Left kidney (tissue), 2 donors: Measurements from ENCODE around the gene AZGP1. TPM values are rescaled to one million over a fixed set of nuclear protein-coding genes. Genes with fewer than 3 reads are reported as not detected.
A peak's percentile ranks its signal among the peaks of the same experiment; 100 is the strongest.
"Not testable (repeated sequence)": the region's sequence is repeated elsewhere in the genome, so short reads cannot be mapped to it uniquely, and the experiment has no call there.

Experiments used
- DNase-seq: peaks from one replicate; pipeline ENCODE4 v3.0.0-alpha.2; 2013
- polyA plus RNA-seq: library from polyadenylated mRNA; unstranded; fragments of 120-200 nt; gene quantifications from one replicate; pipeline ENCODE4 v1.2.1, GENCODE V29; 2013; ENCODE audit not compliant: insufficient read length

The AZGP1 gene
- polyA plus RNA-seq, 1 donor: 51.8 TPM

DNA sequence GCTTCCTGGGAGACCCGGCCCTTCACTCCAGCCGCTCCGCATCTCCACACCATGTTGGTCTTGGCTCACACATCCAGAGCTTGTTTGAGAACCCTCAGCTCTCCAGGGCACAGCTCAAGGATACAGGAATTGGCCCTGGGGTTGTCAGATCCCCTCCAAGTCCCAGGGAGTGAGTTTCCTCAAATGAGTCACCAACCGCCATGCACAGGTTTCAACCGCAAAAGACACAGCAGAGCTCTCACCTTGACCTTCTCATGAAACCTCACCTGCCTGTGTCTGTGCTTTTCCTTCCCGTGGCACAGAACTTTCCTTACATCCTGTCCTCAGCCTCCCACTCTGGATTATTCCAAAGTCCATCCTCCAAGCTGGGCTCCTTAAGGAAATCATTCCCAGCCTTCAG is 20.6 kb downstream of the AZGP1 start:
- no peak for DNase-seq

DNA sequence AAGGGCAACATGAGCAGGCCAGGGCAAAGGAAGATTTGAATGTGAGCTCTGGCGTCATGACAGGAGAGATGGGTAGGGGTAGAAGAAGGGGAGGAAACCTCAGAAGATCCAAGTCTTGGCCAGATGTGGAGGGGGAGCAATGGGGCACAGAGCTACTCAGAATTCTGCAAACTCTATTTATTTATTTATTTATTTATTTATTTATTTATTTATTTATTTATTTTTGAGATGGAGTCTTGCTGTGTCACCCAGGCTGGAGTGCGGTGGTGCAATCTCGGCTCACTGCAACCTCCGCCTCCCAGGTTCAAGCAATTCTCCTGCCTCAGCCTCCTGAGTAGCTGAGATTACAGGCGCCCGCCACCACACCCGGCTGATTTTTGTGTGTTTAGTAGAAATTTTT is 21.2 kb downstream of the AZGP1 start:
- not testable (repeated sequence) for DNase-seq

DNA sequence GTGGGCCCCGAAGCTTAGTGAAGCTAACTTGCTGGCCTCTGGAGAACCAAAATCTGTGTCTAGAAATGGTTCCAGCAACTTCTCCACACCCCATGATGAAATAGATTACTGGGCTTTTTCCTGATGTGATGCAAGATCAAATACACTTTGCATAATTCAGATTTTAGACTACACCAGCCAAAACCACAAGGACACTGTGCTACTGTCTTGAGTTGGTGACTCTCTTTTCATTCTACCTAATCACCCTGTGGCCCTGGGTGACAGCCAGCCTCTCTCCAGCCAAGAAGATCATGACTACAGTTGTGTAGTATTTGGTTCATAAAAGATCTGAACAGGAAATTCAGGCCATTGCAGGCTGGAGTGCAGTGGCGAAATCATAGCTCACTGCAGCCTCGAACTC is 22.2 kb downstream of the AZGP1 start:
- no peak for DNase-seq

DNA sequence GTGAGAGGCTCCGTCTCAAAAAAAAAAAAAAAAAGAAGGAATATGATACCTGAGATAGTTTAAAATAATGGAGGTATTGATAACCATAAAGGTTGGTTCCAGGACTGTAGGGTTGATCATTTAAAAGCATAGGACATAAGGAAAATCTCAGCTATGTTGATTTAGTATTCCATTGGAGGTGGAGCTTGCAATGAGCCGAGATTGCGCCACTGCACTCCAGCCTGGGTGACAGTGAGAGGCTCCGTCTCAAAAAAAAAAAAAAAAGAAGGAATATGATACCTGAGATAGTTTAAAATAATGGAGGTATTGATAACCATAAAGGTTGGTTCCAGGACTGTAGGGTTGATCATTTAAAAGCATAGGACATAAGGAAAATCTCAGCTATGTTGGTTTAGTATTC is 23.2 kb downstream of the AZGP1 start:
- not testable (repeated sequence) for DNase-seq

DNA sequence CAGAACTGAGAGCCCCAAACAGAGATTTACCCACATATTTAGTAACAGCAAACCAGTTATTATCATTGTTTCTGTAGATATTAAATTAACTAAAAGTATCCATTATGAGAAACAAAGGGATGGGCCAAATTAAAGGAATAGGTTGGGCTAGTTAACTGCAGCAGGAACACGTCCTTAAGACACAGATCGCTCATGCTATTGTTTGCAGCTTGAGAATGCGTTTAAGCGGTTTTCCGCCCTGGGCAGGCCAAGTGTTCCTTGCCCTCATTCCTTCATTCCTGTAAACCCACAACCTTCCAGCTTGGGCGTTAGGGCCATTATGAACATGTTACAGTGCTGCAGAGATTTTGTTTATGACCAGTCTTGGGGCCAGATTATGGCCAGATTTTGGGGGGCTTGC is 25.0 kb downstream of the AZGP1 start:
- DNase-seq: not testable (repeated sequence)

DNA sequence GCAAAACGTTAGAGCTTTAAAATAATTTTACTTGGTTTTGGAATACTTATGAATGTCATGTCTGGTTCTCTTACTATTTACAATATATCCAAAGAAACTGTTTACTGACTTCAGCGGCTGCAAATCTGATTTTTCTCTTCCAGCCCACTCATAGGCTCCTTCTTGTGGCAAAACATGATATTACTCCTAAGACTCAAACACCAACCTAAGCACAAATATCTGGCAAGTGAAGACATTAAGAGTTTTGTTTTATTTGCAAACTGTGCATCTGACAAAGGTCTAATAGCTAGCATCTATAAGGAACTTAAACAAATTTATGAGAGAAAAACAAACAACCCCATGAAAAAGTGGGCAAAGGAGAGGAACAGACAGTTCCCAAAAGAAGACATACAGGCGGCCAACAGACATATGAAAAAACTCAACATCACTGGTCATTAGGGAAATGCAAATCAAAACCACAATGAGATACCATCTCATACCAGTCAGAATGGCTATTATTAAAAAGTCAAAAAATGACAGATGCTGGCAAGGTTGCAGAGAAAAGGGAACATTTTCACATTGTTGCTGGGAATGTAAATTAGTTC is 26.1 kb downstream of the AZGP1 start:
- DNase-seq: no peak

DNA sequence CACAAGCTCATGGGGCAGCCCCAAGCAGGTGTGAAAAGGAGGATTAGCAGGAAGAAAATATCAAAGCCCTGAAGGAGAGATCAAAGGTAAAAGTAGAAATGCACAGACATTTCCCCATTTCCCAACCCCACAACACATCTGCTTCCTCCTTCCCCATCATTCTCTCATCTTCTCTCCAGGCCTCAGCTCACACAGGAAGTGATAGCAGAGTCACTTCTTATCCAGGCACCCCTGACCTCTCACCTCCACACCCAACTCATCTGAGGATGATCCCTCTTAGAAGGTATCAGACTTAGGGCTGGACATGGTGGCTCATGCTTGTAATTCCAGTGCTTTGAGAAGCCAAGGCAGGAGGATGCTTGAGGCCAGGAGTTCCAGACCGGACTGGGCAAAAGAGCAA is 28.2 kb downstream of the AZGP1 start:
- DNase-seq: no peak

DNA sequence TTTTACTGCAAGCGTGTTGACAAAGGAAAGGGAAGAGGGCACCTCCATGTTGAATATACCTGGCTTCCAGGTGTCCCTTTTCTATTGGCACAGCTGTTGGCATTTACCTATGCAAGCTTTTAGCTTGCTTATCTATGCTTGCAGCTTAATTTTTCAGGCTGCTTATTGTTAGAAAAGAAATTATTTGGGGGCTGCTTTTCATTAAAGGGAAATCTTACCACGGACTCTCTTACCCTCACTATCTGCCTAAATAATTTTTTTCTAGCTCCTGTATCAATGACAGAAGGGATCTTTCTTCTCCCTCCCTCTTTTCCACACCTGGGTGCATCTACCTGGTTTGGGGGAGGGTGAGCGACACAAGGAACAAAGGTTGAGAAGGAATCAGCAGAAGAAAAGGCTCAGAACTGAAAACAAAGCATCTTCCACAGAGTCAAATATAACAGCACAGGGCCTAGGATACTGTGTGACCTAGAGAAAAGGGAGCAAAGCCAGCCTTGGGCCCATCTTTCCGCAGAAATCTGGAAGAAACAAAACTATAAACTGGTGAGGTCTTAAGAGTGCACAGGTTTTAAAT is 31.2 kb downstream of the AZGP1 start:
- no peak for DNase-seq

DNA sequence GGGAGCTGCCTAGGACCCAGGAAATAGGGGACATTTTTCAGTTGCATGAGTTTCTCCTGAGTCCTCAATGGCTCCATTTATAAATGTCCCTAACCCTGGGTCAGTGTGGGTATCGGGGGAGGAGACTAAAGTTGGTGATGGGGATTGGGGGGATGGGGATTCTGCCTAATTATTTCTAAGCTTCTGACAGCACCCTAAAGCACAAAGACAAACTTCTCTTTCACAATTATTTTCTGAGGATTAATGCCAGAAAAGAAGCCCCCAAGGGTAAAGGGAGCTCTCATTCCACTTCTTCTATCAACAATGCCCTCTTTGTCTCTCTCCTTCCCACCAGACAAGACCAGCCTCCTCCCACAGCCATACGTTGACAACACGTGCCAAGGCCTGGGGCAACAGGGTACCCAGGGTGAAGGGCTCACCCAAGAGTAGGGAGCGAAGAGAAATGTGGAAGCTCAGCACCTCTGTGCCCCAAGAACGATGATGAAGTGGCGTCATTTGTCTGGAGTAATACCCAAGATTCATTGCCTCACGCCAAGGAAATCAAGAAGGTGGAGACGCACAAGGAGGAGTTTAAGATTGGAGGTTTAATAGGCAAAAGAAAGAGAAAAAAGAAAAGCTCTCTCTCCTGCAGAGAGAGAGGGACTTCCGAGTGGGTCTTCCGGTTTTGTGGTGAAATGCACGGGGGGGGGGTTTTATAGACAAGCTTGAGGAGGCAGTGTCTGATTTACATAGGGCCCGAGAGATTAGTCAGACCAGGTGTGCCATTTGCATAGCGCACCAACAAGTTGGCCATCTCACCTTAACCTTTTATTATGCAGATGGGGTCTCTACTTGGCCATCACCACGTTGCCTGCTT is 32.0 kb downstream of the AZGP1 start:
- DNase-seq: no peak

DNA sequence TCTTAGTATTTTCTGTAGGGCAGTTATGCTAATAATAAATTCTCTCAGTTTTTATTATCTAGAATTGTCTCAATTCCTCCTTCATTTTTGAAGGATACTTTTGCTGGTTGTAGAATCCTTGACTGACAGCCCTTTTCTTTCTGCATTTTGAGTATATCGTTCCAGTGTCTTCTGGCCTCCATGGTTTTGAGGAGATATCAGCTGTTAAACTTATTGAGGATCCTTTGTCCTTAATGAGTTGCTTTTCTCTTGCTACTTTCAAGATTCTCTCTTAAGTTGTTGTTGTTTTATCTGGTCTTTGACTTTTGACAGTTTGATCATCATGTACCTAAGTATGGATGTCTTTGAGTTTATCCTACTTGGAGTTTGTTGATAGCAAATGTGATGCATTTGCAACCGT is 37.5 kb downstream of the AZGP1 start:
- no peak for DNase-seq

DNA sequence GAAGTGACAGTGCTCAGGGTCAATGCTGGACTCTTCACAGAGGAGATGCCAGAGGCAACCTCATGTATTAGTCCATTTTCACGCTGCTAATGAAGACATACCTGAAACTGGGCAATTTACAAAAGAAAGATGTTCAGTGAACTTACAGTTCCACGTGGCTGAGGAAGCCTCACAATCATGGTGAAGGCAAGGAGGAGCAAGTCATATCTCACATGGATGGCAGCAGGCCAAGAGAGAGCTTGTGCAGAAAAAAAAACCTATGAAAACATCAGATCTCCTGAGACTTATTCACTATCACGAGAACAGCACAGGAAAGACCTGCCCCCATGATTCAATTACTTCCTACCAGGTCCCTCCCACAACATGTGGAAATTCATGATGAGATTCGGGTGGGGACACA is 40.8 kb downstream of the AZGP1 start:
- not testable (repeated sequence) for DNase-seq

DNA sequence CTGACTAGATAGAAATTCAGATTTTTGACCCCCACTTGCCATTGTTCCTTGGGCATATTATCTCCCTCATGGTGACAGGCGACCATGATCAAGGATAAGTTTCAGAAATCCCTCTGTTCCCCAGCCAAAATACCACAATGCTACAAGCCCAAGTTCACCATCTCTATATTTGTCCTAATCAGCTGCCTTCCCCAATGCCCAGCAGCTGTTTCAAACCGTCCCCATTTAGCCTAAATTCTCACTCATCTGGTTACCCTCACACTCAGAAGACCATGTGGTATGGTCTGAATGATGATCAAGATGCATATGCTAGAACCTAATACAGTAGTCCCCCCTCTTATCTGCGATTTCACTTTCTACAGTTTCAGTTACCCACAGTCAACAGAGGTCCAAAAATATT is 45.5 kb downstream of the AZGP1 start:
- DNase-seq: no peak

DNA sequence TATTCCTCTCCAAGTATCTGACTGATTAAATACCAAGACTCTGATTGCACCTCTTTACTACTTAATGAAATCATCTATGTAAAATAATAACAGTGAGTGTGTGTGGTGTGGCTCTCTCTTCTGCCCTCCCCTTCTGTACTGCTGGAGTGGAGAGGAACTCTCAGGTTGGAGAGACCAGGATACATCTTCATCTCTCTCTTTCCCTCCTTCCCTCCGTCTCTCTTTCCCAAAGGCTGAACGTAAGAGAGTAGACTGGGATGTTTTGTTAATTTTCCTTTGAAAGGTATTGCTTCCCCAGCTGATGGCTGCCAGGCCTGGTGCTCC is 46.1 kb downstream of the AZGP1 start:
- DNase-seq: no peak

DNA sequence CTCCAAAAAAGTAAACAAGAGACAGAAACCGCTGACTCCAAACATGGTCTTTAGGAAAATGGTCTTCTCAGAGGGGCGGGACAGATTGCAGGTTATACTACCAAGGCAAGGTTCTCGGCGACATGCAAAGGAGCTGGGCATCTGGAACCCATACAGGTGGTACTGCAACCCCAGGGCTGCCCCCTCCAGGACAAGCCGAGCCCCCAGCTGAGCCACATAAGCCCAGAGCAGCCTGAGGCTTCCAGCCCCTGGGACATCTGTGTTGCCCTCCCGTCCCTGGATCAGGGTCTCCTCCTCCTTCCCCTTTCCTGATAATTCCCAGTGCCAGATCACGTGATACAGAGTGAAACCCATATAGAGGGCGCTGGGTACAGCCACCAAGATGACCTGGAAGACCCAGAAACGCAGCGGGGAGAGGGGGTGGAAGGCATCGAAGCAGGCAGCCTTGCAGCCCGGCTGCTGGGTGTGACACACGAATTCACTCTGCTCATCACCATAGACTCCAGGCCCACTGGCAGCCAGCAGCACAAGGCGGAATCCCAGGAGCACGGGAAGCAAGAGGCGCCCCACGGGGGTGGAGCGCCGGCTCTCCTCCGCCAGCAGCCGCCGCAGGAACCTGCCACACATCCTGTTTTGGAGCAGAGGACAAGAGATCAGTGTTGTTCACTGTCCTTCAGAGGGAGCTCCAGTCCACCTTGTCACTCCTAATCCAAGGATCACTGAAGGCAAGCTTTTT is 46.7 kb downstream of the AZGP1 start, which contains the start of gene GJC3:
Gene GJC3, minus strand, starts transcription at position 627 of the 736 bp plus-strand sequence. Its CDS starts 0 bp downstream, at position 627.
- peak; percentile 32 for DNase-seq

DNA sequence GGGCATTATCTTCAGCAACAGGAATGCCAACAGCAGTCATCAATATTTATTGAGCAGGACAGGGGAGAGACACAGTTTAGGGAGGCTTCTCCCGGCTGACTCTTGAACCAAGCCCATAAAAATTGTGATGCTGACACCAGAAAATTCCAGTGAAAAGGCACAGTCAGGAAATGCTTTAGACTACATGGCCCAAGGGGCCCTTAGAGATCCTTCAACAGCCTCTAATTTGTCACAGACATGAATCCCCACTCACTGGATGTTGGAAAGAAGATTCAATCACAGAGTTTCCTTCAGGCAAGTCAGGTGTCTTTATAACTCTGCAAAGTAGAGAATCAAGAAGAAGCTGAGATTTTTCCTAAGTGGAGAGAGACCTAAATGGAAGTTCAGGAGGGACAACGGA is 47.6 kb downstream of the AZGP1 start:
- DNase-seq: no peak

DNA sequence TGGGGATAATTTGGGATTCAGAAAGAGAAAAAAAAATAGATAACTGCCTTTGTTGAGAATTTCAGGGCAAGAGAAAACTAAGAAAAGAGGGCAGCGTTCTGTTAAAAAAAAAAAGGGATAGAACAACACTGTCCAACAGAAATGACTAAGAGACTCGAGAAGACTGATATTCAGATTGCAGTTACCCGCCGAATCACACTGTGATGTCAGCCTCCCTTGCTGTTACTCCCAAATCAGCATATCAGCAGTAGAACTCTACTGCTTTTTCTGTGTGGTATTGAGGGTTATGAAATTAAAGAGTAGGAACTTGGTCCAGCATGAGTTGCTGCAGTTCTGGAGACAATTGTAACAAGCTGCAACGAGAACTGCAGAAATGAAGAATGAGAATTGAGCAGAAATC is 48.3 kb downstream of the AZGP1 start:
- DNase-seq: no peak

DNA sequence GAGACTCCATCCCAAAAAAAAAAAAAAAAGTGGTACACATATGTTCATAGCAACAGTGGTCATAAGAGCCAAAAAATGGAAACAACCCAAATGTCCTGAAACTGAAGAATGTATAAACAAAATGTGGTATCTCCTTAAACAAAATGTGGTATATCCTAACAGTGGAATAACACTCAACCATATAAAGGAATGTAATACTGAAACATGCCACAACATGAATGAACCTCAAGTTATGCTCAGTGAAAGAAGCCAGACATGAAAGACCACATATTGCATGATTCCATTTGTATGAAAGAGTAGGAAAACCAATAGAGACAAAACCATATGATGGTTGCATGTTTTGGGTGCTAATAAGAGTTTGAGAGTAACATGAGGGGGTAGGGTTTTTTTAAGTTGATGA is 49.5 kb downstream of the AZGP1 start:
- no peak for DNase-seq

DNA sequence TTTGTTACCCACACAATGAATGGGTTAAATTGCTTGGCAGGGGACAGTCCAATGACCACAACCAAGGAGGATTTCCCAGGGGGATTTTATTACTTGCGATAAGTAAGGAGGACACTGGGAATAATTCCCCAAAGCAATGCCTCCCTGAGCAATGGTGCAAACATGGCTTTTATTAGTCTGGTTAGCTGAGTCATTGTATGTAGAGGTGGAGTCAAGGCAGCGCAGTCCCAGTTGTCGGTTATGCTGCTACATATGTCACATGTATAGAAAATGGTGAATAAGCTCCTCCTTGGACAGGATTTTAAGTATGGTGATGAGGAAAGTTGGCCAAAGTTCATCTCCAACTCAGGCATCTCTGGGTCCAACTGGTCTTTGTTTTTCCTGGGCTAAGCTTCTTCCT is 52.6 kb downstream of the AZGP1 start:
- DNase-seq: no peak

DNA sequence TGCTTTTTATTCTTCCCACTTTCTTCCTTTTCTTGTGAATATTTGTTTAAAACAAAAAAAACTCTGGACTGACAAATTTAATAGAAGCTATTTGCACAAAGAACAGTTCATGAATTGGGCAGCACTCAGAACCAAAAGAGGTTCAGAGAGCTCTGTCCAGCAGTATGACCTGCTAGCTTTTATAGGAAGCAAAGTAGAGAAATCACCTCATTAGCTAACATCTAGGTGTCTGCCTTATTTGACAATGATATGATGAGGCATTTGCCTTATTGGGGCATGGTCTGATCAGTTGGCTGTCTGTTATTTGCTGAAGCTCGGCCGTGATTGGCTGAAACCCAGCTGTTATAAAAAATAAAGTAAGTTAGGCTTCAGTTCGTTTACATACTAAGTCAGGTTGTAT is 55.7 kb downstream of the AZGP1 start:
- no peak for DNase-seq

DNA sequence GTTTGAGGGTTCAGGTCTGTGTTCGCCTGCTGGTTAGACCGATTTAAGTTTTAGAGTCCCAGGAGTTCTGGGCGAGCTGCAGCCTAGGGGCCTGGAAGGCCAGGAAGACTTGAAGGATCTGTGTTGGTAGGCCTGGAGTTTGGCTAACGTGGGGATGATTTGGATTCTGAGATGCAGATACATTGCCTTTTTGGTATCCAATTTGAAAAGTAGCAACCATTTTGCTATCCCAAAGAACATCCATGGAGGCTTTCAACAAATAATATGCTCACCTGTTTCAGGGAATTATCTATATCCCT is 56.1 kb downstream of the AZGP1 start:
- DNase-seq: no peak

DNA sequence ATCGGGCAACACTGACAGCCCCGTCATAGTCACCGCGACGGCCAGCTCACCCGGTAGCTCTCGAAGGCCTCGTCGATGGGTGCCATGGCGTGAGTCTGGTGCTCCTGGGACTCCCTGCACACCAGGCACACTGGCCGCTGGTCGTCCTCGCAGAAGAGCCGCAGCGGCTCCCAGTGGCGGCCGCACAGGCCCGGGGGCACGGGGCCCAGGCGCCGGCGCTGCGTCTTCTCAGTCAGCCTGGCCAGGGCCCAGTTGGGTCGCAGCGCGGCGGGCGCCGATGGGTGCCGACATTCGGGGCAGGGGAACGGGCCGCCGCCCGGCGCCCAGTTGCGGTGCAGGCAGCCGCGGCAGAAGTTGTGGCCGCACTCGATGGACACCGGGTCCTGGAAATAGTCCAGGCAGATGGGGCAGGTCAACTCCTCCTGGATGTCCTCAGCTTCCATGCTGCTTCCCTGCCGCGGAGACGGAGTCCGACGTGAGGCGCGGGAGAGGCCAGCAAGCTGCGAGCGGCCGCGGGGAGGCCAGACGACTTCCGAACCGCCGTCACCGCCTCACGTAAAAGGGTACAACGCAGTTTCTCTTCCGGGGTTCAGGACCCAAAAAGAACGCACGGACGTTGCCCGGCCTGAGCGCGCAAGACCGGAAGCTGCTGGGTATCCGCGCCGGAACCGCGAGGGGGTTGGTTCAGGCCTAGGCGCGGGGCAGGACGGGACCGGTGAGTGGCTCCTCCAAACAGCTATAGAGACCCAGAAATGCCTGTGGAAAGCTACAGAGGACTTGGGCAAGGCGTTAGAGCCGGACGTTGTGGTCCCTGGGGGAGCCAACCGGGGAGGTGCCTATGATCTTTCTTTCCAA is 56.6 kb downstream of the AZGP1 start, which contains the start of gene TRIM4:
Gene TRIM4, minus strand, starts transcription at position 572 of the 855 bp plus-strand sequence. Its CDS starts 129 bp downstream, at position 443.
- DNase-seq: peak; percentile 78
